Breast epithelium (tissue), 4 donors: ENCODE results near the gene BEAN1. TPM values are rescaled to one million over a fixed set of nuclear protein-coding genes. Genes with fewer than 3 reads are reported as not detected.

Experiments
- DNase-seq, 2 donors: peaks; one replicate each; pipeline ENCODE4 v3.0.0-alpha.2; 2019; ENCODE audit warnings: low spot score in 2 of 2
- H3K27ac ChIP-seq, 2 donors: fragments of 200-600 bp; sonication (generic) in 1 of 2; one replicate each; pipeline ENCODE4 v1.5.1; 2016 to 2019; ENCODE audit warnings: mild to moderate bottlenecking in 1 of 2
- H3K27me3 ChIP-seq, 2 donors: fragments of 200-600 bp; sonication (generic) in 1 of 2; one replicate each; pipeline versions ENCODE4 v1.5.1 to v1.6.0; 2017 to 2019; ENCODE audit warnings: control low read depth in 1 of 2, mild to moderate bottlenecking in 1 of 2
- H3K36me3 ChIP-seq: fragments of 200-600 bp; one replicate; pipeline ENCODE4 v1.5.1; 2019
- H3K4me1 ChIP-seq, 2 donors: fragments of 200-600 bp; sonication (generic); one replicate each; pipeline ENCODE4 v1.5.1; 2016 to 2019; ENCODE audit warnings: control low read depth in 1 of 2
- H3K4me3 ChIP-seq, 3 donors: fragments of 200-600 bp; sonication (generic); 1 replicate in 2 of 3; 2 replicates in 1 of 3; pipeline ENCODE4 v1.5.1; 2016 to 2019; ENCODE audit warnings: mild to moderate bottlenecking in 3 of 3, moderate library complexity in 2 of 3
- H3K9me3 ChIP-seq, 2 donors: fragments of 200-600 bp; sonication (generic) in 1 of 2; one replicate each; pipeline ENCODE4 v1.5.1; 2016 to 2019; ENCODE audit warnings: control low read depth in 1 of 2
- POLR2A ChIP-seq: fragments of 450-650 bp; IDR thresholded peaks from one replicate; pipeline ENCODE4 v1.6.1; 2016; ENCODE audit warnings: antibody characterized with exemption, mild to moderate bottlenecking, moderate library complexity
- POLR2AphosphoS5 ChIP-seq, 3 donors: sonication (generic); formaldehyde crosslinking; IDR thresholded peaks; one replicate each; pipeline ENCODE4 v1.6.1; 2017; ENCODE audit warnings: antibody characterized with exemption in 3 of 3
- intact Hi-C: fragments of 100-400 bp; cut with DNase I; formaldehyde crosslinking; loops from one replicate; pipeline ENCODE4 v1.15.1; 2023; ENCODE audit warnings: low total_unique reads
- total RNA-seq, 3 donors: library from RNA; depleted of rRNA; stranded (reverse); fragments of >200 nt; gene quantifications; one replicate each; pipeline ENCODE4 v1.1.0, GENCODE V29; 2016
- TF ChIP-seq, protein P1 (sequence below), 3 donors: fragments of 450-650 bp; IDR thresholded peaks; one replicate each; pipeline ENCODE4 v1.5.1; 2016 to 2017; ENCODE audit warnings: antibody characterized with exemption in 3 of 3, mild to moderate bottlenecking in 3 of 3, moderate library complexity in 3 of 3

The BEAN1 gene
- total RNA-seq, 3 donors from 2014 or later = 0.16 to 3.5 TPM; not detected in 1

DNA sequence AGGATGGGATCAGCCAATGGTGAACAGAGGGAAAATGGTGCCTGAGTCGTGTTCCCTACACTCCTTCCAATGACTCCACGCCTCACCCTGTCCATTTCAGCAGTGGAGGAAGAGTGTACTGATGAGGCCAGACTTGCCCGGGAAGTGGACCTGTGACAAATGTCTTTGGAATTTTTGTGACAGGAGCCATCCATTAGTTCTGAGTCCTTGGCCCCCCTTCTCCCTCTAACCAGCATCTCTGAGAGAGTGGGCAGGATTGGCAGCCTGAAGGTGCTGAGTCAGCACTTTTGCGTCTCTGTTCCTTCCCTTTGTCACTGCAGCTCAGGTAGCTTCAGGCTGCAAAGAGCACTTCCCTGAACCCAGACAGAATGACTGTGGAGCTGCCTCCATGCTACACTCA, 30.8 kb downstream of the BEAN1 start:
- Histone ChIP-seq H3K27me3 (peaks cover 0 to 7% of the 10 kb centered on the region in 2 donors), H3K4me3 (no peak overlapping the region), H3K36me3 (no peaks in the 10 kb centered on the region), H3K4me1 (no peaks in the 10 kb centered on the region), H3K9me3 (no peaks in the 10 kb centered on the region), H3K27ac (no peak overlapping the region)
- no peak for DNase-seq
- intact Hi-C loops = no loop called here
- TF ChIP-seq, protein P1, sequence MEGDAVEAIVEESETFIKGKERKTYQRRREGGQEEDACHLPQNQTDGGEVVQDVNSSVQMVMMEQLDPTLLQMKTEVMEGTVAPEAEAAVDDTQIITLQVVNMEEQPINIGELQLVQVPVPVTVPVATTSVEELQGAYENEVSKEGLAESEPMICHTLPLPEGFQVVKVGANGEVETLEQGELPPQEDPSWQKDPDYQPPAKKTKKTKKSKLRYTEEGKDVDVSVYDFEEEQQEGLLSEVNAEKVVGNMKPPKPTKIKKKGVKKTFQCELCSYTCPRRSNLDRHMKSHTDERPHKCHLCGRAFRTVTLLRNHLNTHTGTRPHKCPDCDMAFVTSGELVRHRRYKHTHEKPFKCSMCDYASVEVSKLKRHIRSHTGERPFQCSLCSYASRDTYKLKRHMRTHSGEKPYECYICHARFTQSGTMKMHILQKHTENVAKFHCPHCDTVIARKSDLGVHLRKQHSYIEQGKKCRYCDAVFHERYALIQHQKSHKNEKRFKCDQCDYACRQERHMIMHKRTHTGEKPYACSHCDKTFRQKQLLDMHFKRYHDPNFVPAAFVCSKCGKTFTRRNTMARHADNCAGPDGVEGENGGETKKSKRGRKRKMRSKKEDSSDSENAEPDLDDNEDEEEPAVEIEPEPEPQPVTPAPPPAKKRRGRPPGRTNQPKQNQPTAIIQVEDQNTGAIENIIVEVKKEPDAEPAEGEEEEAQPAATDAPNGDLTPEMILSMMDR (IDR thresholded peaks at IDR 0.05) = no peak
- TF ChIP-seq POLR2A (no peak), POLR2AphosphoS5 (IDR thresholded peaks at IDR 0.05) (no peak)

DNA sequence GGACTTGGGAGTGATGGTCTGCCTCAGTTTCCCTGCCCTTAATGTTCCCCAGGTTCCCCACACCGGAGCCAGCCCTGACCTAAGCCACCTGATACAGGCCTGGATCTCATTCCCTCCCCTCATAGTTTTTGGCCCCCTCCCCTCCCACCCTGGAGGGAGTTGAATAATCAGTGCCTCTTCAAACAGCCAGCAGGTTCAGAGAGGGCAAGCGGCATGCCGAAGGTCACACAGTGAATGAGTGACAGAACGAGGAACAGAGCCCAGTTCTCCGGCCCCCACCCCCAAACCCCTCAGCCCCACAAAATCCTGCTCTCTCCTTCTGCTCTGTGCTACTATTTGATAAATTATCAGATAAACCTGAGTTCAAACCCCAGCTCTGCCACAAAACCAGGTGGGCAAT, 31.2 kb downstream of the BEAN1 start:
- Histone ChIP-seq H3K27me3 (peaks cover 0 to 7% of the 10 kb centered on the region in 2 donors), H3K4me1 (no peaks in the 10 kb centered on the region), H3K27ac (no peak overlapping the region), H3K4me3 (no peak overlapping the region), H3K36me3 (no peaks in the 10 kb centered on the region), H3K9me3 (no peaks in the 10 kb centered on the region)
- DNase-seq = no peak
- TF ChIP-seq, protein P1 (IDR thresholded peaks at IDR 0.05) = no peak
- TF ChIP-seq POLR2AphosphoS5 (IDR thresholded peaks at IDR 0.05) (no peak), POLR2A (no peak)
- intact Hi-C loops = no loop called here

DNA sequence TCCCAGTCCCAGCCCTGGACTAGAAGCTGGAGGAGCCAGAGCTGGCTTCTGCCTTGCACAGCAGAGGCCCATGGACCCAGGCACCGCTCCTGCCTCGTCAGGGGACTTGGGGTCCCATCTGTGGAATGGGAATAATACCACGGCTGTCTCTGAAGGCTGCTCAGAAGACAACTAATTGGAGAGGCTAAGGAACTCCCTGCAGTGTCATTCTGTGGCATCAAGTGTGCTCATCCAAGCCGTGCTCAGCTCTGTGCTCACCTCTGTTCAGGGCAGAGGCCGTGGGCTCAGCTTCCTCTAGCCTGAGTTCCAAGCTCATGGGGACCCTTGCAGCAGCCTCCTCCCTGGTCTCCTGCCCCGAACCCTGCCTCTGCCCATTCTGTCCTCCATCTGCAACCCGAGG, 31.8 kb downstream of the BEAN1 start:
- intact Hi-C loops = loop anchor here (1.0 kb wide), 1 partner anchor 34 kb away; no protein-coding TSS in a partner anchor
- H3K9me3 ChIP-seq = no peaks in the 10 kb centered on the region
- DNase-seq = no peak
- peaks cover 0 to 7% of the 10 kb centered on the region in 2 donors for H3K27me3 ChIP-seq
- no peak overlapping the region for H3K4me3 ChIP-seq
- no peak overlapping the region for H3K27ac ChIP-seq
- TF ChIP-seq POLR2AphosphoS5 (IDR thresholded peaks at IDR 0.05) (no peak), POLR2A (no peak)
- TF ChIP-seq, protein P1 (IDR thresholded peaks at IDR 0.05) = no peak
- H3K36me3 ChIP-seq = no peaks in the 10 kb centered on the region
- no peaks in the 10 kb centered on the region for H3K4me1 ChIP-seq

DNA sequence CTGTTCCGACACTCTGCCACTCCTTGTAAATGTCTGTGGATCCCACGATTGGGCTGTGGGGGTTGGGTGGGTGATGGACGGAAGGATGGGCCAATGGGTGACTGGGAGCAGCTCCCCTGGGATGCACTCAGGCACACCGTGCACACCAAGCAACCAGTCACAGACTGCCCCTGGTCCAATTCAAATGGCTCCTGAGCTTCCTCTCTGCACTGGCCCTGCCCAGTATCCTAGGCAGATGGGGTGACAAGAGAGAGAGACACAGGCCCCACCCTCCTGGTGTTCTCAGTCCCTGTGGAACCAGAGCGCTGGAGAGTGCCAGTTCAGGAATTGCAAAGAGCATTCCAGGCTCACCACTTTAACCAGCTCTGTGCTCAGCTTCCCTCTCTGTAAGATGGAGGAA, 32.8 kb downstream of the BEAN1 start:
- H3K4me3 ChIP-seq = no peak overlapping the region
- DNase-seq = no peak
- TF ChIP-seq, protein P1 (IDR thresholded peaks at IDR 0.05) = no peak
- H3K4me1 ChIP-seq = no peaks in the 10 kb centered on the region
- intact Hi-C loops = loop anchor here (1.0 kb wide), 1 partner anchor 35 kb away; no protein-coding TSS in a partner anchor
- H3K9me3 ChIP-seq = no peaks in the 10 kb centered on the region
- no peak overlapping the region for H3K27ac ChIP-seq
- H3K36me3 ChIP-seq = no peaks in the 10 kb centered on the region
- peaks cover 0 to 7% of the 10 kb centered on the region in 2 donors for H3K27me3 ChIP-seq

DNA sequence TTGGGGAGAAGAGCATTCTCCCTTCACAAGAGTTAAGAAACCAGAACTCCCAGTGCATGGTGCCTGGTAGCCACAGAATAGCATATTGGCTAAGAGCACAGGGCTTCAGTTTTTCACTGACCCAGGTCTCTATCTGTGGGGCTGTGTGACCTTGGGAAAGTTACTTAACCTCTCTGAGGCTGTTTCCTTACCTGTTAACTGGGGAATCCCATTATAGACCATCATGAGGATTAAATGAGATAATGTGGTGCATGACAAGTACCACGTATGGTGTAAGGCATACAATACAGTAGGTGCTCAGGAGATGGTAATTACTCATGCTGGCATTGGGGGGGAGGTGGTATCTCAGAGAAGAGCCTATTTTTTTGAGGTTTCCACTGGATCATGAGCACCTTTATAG, 33.6 kb downstream of the BEAN1 start:
- intact Hi-C loops = no loop called here
- Histone ChIP-seq H3K36me3 (no peaks in the 10 kb centered on the region), H3K27ac (no peak overlapping the region), H3K27me3 (peaks cover 0 to 7% of the 10 kb centered on the region in 2 donors), H3K9me3 (no peaks in the 10 kb centered on the region), H3K4me3 (no peak overlapping the region), H3K4me1 (no peaks in the 10 kb centered on the region)
- no peak for DNase-seq
- TF ChIP-seq POLR2AphosphoS5 (IDR thresholded peaks at IDR 0.05) (no peak), POLR2A (no peak)
- TF ChIP-seq, protein P1 (IDR thresholded peaks at IDR 0.05) = no peak
